GM21367 (cell line): ENCODE data around the gene THRB.
A peak's percentile ranks its signal among the peaks of the same experiment; 100 is the strongest.

Experiments
- ATAC-seq: cut with Tn5 transposase; IDR thresholded peaks from one replicate; pipeline ENCODE4 v1.9.1; 2021; ENCODE audit not compliant: unreplicated experiment

Gene THRB

DNA sequence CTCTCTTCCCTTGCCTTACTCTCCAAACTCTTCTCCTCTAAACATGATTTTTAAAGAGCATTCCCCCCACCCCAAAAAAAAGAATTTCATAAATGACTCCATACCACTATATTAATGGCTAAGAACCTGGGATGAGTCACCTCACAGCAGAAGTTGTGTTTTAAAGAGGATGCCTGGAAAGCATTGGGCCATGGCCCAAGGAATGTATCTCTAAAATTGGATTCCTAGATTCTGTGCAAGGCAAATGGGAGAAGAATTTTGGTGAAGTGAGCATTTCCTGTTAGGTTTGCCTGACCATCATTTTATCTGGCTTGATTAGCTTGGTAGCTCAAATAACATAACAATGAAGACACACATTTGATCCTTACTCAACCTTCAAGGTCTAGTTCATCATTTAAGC is 298.1 kb downstream of the THRB start:
- no peak for ATAC-seq

DNA sequence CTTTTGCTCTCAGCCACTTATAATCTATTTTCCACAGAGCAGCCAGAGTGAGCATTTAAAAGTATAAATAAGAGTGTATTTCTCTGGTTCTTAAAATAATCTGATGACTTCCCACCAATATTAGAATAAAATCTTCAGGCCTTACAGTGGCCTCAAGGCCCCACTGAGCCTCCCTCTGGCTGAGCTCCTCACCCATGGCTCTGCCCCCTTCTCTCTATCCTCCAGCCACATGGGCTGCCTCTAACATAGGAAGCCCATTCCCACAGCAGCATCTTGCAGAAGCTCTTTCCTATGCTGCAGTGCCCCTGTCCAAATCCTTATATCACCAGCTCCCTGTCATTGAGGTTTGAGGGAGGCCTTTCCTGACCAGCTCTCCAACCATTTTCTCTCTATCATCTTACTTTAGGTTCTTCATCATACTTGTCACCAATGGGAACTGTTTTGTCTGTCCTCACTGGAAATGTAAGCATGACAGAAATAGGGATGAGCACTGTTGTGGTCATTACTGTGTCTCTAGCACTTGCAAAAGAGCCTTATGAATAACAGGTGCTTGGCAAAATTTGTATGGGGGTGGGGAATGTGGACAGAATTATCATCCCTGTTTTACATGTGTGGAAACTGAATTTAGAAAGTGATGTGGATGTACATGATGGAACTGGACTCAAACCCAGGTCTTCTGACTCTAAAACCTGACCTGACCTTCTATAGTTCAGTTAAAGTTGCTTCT is 299.0 kb downstream of the THRB start:
- no peak for ATAC-seq

GRCh38 chr3:24192469-24193056 is 302.1 kb downstream of the THRB start:
- ATAC-seq: no peak

- ATAC-seq: no peak
These were observed 302.7 kb downstream of the THRB start for GRCh38 chr3:24191801-24192403.

DNA sequence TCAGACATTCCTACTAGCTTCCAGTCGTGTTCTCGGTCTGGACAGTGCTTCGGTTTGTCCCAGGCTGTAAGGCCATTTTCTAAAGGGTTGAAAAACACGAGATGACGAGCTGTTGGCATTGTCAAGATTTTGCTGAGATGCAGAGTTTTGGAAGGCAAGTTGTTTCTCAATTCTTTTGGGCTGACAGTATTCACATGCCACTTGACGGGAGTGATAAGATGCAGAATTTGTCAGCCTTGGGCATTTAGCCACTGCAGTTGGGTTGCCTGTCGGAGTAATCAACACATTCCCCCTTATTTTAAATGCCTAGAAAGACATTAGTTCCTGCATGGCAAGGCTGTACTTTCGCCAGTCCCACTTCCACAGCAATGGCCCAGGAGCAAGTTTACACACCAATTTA is 304.4 kb downstream of the THRB start:
- no peak for ATAC-seq

DNA sequence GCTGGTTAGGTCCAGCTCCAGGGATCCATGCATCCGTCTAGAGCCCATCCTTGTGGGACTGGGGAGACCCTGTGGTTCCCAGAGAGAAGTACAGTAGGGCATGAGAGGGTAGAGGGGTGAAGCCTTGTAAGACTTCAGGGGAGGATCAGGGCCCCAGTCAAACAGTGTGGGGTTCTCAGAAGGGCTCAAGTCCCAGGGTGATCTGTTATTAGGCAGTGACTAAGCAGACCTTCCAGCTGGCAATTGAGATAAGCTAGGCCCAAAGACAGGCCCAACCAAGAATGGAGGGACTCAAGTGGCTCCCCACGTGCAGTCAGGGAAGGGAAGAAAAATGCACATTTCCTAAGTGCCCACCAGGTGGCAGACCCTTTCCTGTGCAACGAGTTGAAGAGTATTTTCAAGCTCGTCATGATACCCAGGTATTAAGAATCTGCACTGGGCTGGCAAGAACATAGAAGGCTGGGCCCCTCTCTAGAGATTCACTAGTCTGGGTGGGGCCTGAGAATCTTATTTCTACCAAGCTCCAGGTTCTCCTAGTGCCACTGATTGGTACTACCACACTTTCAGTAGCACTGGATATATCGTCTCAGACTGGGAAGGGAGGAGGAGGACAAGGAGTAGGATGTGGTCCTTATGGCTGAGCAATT is 308.8 kb downstream of the THRB start:
- peak; percentile 87 for ATAC-seq

GRCh38 chr3:24184528-24185176 is 310.0 kb downstream of the THRB start:
- no peak for ATAC-seq

- ATAC-seq: no peak
These were observed 311.9 kb downstream of the THRB start for GRCh38 chr3:24182756-24183155.

DNA sequence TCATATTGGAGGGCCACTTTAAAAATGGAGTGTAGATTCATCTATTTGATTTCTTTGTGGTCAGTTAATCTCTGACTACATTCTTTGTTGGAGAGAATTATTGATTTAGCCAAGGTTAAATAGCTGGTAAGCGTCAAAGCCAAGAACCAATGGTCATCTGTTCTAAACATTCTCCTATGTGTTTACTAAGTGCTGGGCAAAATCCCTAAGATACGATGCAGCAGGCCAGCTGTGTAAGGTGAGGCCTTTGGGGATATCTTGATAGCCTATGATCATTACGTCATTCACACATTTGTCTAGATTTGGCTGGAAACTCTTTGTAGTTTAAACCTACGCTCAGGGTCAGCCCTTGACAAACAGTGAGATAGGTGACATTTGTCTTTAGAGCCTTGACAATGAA is 313.4 kb downstream of the THRB start:
- no peak for ATAC-seq

GRCh38 chr3:24180616-24181015 is 314.0 kb downstream of the THRB start:
- no peak for ATAC-seq

DNA sequence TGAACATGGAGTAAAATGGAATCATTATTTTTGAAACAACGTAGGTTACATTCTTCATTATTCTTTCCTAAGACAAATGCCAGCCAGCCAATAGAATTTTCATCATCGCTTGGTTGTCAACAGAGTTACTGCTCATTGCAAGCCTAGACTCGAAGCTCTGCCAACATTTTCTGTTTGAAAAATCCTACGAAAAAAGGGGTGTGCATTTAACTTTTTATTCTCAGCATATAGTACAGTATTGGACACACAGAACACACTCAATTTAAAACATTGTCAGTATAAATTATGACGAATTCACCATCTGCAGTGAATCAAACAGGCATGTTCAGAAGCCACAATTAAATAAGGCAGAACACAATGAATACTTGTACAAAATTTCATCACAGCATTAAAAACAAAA is 317.4 kb downstream of the THRB start:
- no peak for ATAC-seq

DNA sequence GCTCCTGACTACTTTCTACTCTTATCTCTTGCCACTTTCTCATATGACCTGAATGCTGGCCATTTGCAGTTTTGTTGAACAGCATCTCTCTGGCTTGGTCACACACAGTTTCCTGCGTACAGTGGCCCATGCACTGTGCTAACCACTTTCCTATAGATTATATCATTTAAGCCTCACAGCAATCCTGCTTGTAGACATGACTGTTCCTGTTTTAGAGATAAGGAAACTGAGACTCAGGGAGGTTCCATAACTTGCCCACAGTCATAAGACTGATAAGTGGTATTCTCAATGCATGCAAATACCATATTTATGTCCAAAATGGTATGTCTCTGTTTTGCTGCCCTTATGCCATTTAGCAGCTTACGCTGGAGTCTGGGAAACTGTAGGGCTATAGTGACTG is 320.0 kb downstream of the THRB start:
- no peak for ATAC-seq

GRCh38 chr3:24168977-24169376 is 325.7 kb downstream of the THRB start:
- ATAC-seq: no peak

DNA sequence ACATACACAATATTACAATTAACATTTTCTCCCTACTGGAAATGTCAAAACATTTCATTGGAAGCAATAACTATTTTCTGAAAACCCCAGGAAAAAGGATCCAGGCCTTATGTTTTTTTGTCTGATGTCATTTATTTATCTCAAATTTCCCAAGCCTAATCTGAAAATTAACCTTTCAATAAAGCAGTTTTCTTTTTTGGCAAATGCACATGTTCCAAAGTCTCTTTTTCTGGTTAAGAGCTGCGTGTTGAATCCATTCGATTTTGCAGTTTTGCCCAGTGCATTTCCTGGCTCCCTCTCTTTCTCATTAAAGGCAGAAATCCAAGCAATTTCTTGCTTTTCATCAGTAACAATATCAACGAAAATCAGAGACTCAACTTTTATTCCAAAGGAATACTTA is 327.2 kb downstream of the THRB start:
- ATAC-seq: no peak

- ATAC-seq: no peak
These were observed 328.1 kb downstream of the THRB start for GRCh38 chr3:24166515-24166914.

GRCh38 chr3:24165603-24165982 is 329.1 kb downstream of the THRB start:
- ATAC-seq: no peak

DNA sequence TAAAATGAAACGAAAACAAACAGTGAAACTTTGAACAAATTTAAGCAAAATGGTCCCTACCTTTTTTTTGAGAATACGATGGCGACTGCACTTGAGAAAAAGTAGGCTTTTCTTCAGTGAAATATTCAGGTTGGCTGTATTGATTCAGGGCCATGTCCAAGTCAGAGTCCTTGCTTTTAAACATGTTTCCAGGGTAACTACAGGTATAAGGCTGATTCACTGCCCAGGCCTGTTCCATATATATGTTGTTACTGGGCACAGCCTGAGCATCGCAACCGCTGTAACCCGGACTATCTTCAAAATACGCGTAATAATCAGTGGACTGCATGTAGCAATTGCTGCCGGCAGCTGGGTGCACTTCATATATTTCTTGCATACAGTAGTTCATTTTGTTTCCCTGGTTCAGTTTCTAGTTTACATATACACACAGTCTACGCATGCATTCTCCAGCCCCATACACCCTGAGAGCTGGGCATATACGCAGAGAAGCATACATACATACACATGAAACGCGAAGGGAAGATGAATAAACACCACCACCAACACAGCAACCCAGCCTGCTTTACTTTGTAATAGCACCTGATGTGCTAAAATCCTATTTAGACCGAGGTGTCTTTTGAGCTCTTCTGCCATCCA is 329.6 kb downstream of the THRB start:
- no peak for ATAC-seq

- no peak for ATAC-seq
These were observed 331.7 kb downstream of the THRB start for GRCh38 chr3:24162929-24163328.

- no peak for ATAC-seq
These were observed 332.8 kb downstream of the THRB start for GRCh38 chr3:24161841-24162240.

- ATAC-seq: no peak
These were observed 334.1 kb downstream of the THRB start for GRCh38 chr3:24160424-24161095.
